A673 (cell line): ENCODE results near the gene KIF26B.

Experiments
- EZH2 ChIP-seq: fragments of 200-600 bp; sonication (generic); IDR thresholded peaks from 2 replicates; pipeline ENCODE4 v1.6.1; 2017; ENCODE audit warnings: borderline replicate concordance, low read depth, mild to moderate bottlenecking, mixed read lengths, antibody characterized with exemption, low read length; ENCODE audit not compliant: poor library complexity, severe bottlenecking
- TF ChIP-seq, protein P1 (sequence below): fragments of 300-800, 200-600 bp; sonication (generic); conservative IDR thresholded peaks from 2 replicates; pipeline ENCODE4 v1.5.1; 2017; ENCODE audit warnings: low read depth, mild to moderate bottlenecking, antibody characterized with exemption, low read length, moderate library complexity, mixed read lengths

DNA sequence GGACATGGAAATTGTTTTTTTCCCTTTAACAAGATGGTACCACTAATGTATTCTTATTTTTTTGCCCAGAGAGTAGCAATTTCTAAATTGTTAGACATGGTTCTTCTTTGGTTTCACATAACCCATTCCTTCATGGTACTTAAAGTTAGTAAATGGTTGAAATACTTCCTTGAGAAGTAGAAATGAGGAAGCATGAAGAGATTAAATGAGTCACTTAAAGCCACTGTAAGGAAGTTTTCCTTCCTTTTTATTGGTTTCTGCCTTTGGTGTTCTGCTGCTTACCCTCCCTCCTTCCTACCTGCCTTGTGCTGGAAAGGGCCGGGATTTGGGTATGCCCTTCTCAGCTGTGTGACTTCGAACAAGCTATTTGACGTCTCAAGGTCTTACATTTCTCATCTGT lies 101.0 kb downstream of the KIF26B start:
- TF ChIP-seq, protein P1, sequence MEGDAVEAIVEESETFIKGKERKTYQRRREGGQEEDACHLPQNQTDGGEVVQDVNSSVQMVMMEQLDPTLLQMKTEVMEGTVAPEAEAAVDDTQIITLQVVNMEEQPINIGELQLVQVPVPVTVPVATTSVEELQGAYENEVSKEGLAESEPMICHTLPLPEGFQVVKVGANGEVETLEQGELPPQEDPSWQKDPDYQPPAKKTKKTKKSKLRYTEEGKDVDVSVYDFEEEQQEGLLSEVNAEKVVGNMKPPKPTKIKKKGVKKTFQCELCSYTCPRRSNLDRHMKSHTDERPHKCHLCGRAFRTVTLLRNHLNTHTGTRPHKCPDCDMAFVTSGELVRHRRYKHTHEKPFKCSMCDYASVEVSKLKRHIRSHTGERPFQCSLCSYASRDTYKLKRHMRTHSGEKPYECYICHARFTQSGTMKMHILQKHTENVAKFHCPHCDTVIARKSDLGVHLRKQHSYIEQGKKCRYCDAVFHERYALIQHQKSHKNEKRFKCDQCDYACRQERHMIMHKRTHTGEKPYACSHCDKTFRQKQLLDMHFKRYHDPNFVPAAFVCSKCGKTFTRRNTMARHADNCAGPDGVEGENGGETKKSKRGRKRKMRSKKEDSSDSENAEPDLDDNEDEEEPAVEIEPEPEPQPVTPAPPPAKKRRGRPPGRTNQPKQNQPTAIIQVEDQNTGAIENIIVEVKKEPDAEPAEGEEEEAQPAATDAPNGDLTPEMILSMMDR = no peak
- TF ChIP-seq EZH2 = no peak
